ENCODE results near the gene MINDY2. TPM values are rescaled to one million over a fixed set of nuclear protein-coding genes. Genes with fewer than 3 reads are reported as not detected.
"Not testable (repeated sequence)": the region's sequence is repeated elsewhere in the genome, so short reads cannot be mapped to it uniquely, and the experiment has no call there.

The MINDY2 gene
- total RNA-seq, 1 donor from 2014 or later, result 19.4 TPM

DNA sequence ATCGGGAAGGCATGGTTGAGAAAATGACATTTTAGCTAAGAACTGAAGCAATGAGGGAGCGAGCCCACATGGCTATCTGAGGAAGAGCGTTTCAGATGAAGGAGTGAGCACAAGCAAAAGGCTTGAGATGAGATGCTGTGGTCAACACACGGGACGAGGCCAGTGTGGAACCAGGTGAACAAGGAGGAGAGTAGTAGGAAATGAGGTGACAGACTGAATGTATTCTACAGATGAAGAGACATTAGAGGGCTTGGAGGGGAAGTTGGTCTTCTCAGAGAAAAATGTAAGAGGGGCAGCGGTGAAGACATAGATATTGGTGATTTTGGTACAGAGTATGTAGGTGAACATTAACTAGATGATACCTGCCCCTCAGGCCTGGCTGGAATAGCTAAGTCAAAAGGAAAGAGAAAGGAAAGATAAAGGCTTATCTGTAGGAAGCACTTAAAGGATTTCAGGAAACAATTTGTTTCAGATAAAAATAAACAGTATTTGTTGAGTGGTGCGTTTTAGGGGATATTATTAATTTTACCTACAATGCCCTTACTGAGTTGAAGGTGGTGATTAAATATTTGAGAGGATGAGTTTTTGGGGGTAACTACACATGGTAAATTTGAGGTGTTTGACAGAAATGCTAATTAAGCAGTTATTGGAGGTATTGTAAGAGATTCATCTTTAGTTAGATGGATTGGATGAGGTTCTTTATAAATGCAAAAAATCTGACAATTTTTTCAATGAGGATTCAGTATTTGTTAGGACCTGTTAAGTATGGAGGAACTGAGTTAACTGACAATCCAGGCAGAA is 105.4 kb downstream of the MINDY2 start:
- no peaks in the 10 kb centered on the region for H3K4me1 Mint-ChIP-seq (ENCODE audit: low read depth)
- no peak overlapping the region for H3K27ac Mint-ChIP-seq (ENCODE audit: unreplicated experiment)
- H3K27me3 Mint-ChIP-seq (ENCODE audit: low read depth), result no peaks in the 10 kb centered on the region
- TF ChIP-seq, protein P1, sequence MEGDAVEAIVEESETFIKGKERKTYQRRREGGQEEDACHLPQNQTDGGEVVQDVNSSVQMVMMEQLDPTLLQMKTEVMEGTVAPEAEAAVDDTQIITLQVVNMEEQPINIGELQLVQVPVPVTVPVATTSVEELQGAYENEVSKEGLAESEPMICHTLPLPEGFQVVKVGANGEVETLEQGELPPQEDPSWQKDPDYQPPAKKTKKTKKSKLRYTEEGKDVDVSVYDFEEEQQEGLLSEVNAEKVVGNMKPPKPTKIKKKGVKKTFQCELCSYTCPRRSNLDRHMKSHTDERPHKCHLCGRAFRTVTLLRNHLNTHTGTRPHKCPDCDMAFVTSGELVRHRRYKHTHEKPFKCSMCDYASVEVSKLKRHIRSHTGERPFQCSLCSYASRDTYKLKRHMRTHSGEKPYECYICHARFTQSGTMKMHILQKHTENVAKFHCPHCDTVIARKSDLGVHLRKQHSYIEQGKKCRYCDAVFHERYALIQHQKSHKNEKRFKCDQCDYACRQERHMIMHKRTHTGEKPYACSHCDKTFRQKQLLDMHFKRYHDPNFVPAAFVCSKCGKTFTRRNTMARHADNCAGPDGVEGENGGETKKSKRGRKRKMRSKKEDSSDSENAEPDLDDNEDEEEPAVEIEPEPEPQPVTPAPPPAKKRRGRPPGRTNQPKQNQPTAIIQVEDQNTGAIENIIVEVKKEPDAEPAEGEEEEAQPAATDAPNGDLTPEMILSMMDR (IDR thresholded peaks at IDR 0.05), result no peak
- no peak for DNase-seq (ENCODE audit: low spot score)
- no peaks in the 10 kb centered on the region for H3K9me3 Mint-ChIP-seq (ENCODE audit: low read depth)
- no peak overlapping the region for H3K4me3 Mint-ChIP-seq (ENCODE audit: unreplicated experiment)
- peaks cover 36% of the 10 kb centered on the region for H3K36me3 Mint-ChIP-seq (ENCODE audit: low read depth)

- Mint-ChIP-seq H3K36me3 (ENCODE audit: low read depth) (peaks cover 46% of the 10 kb centered on the region), H3K4me3 (ENCODE audit: unreplicated experiment) (no peak overlapping the region), H3K27me3 (ENCODE audit: low read depth) (no peaks in the 10 kb centered on the region), H3K9me3 (ENCODE audit: low read depth) (no peaks in the 10 kb centered on the region), H3K27ac (ENCODE audit: unreplicated experiment) (no peak overlapping the region), H3K4me1 (ENCODE audit: low read depth) (no peaks in the 10 kb centered on the region)
- TF ChIP-seq, protein P1 (IDR thresholded peaks at IDR 0.05), result no peak
- no peak for DNase-seq (ENCODE audit: low spot score)
Observed at GRCh38 chr15:58877999-58878825, 107.1 kb downstream of the MINDY2 start.

DNA sequence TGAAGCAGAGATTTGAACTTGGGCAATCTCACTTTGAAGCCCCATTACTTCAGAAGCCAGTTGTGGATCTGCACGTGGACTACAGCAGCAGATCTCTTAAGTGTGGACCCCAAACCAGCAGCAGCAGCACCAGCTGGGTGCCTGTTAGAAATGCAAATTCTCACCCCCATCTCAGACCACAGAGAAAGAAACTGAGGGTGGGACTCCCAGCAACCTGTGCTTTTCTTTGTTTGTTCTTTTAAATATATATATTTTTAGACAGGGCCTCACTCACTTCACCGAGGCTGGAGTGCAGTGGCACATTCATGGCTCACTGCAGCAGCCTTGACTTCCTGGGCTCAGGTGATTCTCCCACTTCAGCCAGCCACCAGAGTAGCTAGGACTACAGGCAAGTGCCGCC is 109.2 kb downstream of the MINDY2 start:
- H3K9me3 Mint-ChIP-seq (ENCODE audit: low read depth), result no peaks in the 10 kb centered on the region
- TF ChIP-seq, protein P1 (IDR thresholded peaks at IDR 0.05), result no peak
- no peak for DNase-seq (ENCODE audit: low spot score)
- H3K4me3 Mint-ChIP-seq (ENCODE audit: unreplicated experiment), result no peak overlapping the region
- H3K4me1 Mint-ChIP-seq (ENCODE audit: low read depth), result no peaks in the 10 kb centered on the region
- H3K27ac Mint-ChIP-seq (ENCODE audit: unreplicated experiment), result no peak overlapping the region
- H3K27me3 Mint-ChIP-seq (ENCODE audit: low read depth), result no peaks in the 10 kb centered on the region
- H3K36me3 Mint-ChIP-seq (ENCODE audit: low read depth), result peaks cover 56% of the 10 kb centered on the region

DNA sequence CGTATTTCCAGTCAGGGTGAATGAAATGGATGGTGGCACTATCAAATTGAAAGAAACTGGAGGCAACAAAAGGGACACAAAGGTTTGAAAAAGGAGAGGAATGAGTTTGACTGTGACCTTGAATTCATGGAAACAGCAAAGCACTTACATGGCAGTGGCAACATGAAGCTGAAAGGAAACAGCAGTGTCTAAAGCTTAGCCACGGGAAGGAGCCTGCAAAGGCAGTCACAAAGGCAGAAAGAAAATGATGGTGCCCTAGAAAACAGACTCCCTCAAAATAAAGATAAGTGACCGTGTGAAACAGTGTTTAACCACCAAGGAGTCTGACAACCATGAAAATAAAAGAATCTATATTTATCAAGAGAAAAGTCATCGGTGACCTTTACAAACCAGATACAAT is 111.1 kb downstream of the MINDY2 start:
- TF ChIP-seq, protein P1 (IDR thresholded peaks at IDR 0.05), result no peak
- no peak for DNase-seq (ENCODE audit: low spot score)
- no peak overlapping the region for H3K4me3 Mint-ChIP-seq (ENCODE audit: unreplicated experiment)
- H3K9me3 Mint-ChIP-seq (ENCODE audit: low read depth), result no peaks in the 10 kb centered on the region
- H3K36me3 Mint-ChIP-seq (ENCODE audit: low read depth), result peaks cover 58% of the 10 kb centered on the region
- no peak overlapping the region for H3K27ac Mint-ChIP-seq (ENCODE audit: unreplicated experiment)
- H3K4me1 Mint-ChIP-seq (ENCODE audit: low read depth), result no peaks in the 10 kb centered on the region
- no peaks in the 10 kb centered on the region for H3K27me3 Mint-ChIP-seq (ENCODE audit: low read depth)

DNA sequence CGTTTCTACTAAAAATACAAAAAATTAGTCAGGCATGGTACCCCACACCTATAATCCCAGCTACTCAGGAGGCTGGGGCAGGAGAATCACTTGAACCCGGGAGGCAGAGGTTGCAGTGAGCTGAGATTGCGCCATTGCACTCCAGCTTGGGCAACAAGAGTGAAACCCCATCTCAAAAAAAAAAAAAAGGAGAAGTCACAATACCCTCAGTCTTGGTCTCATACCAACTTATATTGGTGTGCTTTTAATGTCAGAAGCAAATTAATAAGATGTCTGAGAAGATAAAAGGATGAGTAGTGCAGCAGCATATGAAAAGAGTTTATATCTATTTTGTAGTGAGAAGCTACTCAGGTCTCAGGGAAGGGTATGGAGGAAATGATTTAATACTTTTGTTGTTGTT is 112.8 kb downstream of the MINDY2 start:
- not testable (repeated sequence) for H3K9me3 Mint-ChIP-seq (ENCODE audit: low read depth); H3K27me3 Mint-ChIP-seq (ENCODE audit: low read depth); H3K4me1 Mint-ChIP-seq (ENCODE audit: low read depth); DNase-seq (ENCODE audit: low spot score); H3K4me3 Mint-ChIP-seq (ENCODE audit: unreplicated experiment); H3K27ac Mint-ChIP-seq (ENCODE audit: unreplicated experiment)
- peaks cover 61% of the 10 kb centered on the region for H3K36me3 Mint-ChIP-seq (ENCODE audit: low read depth)

All from chondrocyte (in vitro differentiated cells).